ENCODE data around the gene AQP3.
"Not testable (repeated sequence)": the region's sequence is repeated elsewhere in the genome, so short reads cannot be mapped to it uniquely, and the experiment has no call there.

AQP3 gene

GRCh38 chr9:33465096-33465495 lies 17.7 kb upstream of the AQP3 start:
- DNase-seq (ENCODE audit: low spot score): no peak

GRCh38 chr9:33464045-33464636 lies 16.7 kb upstream of the AQP3 start:
- DNase-seq (ENCODE audit: low spot score): no peak

- DNase-seq (ENCODE audit: low spot score): no peak
Observed at GRCh38 chr9:33463151-33463550, 15.8 kb upstream of the AQP3 start.

GRCh38 chr9:33461492-33461891 lies 14.1 kb upstream of the AQP3 start:
- no peak for DNase-seq (ENCODE audit: low spot score)

GRCh38 chr9:33460854-33461253 lies 13.5 kb upstream of the AQP3 start:
- no peak for DNase-seq (ENCODE audit: low spot score)

DNA sequence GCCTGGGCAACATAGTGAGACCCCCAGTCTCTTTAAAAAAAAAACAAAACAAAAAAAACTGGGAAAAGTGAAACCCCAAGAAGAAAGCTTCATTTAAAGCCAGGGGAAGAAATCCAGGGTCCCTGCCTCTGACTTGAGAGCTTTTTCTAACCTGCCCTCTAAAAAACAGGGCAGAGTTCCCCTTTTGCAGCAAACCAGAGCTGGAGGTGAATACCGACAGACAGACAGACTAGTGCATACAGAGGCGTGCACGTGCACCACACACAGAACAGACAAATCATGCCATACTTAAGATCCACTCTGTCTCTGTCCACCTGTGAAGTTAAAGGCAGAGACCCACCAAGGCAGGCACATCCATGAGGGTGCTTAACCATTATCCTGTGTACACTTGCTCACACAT lies 11.7 kb upstream of the AQP3 start:
- no peak for DNase-seq (ENCODE audit: low spot score)

- peak; percentile 67 for DNase-seq (ENCODE audit: low spot score)
Observed at GRCh38 chr9:33458444-33458843, 11.1 kb upstream of the AQP3 start.

DNA sequence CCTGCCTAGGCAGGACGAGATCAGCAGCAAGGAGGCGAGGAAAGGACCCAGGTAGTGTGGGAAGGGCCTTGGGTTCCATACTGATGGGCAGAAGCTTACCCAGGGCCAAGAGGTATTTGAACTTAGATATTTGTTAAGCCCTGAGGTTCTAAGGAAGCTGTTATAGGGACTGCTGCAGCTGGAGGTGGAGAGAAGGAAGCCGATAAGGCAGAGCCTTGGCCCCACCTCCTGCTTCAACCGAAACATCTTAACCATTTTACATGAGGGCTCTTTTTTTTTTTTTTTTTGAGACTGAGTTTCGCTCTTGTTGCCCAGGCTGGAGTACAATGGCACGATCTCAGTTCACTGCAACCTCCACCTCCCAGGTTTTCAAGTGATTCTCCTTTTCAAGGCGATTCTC lies 8.6 kb upstream of the AQP3 start:
- no peak for DNase-seq (ENCODE audit: low spot score)

DNA sequence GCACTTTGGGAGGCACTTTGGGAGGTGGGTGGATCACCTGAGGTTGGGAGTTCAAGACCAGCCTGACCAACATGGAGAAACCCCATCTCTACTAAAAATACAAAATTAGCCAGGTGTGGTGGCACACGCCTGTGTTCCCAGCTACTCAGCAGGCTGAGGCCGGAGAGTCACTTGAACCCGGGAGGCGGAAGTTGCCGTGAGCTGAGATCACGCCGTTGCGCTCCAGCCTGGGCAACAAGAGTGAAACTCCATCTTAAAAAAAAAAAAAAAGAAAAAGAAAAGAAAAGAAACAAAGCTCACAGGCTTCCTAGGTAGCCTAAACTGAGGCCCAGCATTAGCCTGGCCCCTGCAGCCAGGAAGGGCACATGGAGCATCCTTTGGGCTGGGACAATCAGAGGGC lies 8.1 kb upstream of the AQP3 start:
- not testable (repeated sequence) for DNase-seq (ENCODE audit: low spot score)

DNA sequence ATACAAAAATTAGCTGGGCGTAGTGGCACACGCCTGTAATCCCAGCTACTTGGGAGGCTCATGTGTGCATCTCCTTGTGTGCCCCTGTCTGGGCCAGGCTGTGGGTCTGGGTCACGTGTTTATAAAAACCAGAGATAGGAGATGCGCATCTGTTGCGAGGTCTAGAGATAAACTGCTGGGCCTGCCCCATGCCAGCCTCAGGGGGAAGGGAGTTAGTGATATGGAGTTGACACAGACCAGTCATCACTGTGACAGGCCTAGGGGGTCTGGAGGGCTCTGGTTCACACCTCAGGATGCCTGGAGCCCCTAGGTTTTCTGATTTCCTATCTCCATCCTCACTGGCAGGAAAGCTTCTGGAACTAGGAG lies 7.3 kb upstream of the AQP3 start:
- not testable (repeated sequence) for DNase-seq (ENCODE audit: low spot score)

- DNase-seq (ENCODE audit: low spot score): no peak
Observed at GRCh38 chr9:33453999-33454660, 6.7 kb upstream of the AQP3 start.

DNA sequence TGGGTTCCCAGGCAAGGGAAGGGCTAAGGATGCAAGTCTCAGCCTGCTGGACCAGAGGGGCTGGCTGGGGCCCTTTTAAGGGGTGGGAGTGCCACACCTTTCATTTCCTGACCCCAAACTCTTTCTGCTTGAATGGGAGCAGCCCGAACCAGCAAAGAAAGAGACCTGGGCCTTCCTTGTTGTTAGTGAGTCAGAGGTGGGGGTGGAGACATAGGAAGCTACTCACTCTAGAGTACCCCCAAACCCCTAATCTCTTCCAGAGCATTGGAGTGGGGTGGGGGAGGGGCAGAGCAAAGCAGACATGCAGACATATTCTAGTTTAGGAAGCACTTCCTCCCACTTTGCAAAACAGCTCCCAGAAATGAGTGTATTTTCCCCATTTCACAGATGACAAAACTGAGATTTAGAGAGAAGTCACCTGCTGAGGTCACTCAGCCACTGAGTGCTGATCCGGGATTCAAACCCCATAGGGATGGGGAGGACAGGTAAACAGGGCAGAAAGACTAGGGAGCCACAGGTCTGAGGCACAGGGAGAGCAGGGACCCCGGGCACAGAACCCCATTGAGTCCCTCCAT lies 6.0 kb upstream of the AQP3 start:
- no peak for DNase-seq (ENCODE audit: low spot score)

DNA sequence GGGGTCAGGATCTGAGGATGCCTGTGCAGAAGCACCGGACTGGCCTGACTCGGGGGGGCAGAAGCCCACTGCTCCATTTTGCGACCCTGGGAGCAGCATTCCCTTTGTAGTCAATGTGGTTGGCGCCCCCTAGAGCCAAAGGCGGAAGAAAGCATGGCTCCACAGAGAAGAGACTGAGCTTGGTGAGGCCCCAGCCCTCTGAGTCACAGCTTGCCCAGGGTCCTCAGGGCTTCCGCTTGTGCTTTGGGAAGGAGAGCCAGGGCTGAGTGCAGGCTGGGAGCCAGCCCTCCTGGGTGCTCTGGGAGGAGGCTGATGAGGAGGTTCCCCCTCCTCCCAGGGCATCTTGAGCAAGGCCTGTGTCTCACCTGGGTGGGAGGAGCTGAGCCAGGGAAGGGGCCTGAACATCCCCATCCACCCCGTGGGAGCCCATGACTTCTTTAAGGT lies 5.5 kb upstream of the AQP3 start:
- peak; percentile 60 for DNase-seq (ENCODE audit: low spot score)

- no peak for DNase-seq (ENCODE audit: low spot score)
Observed at GRCh38 chr9:33450621-33451146, 3.3 kb upstream of the AQP3 start.

GRCh38 chr9:33449715-33450114 lies 2.3 kb upstream of the AQP3 start:
- DNase-seq (ENCODE audit: low spot score): no peak

DNA sequence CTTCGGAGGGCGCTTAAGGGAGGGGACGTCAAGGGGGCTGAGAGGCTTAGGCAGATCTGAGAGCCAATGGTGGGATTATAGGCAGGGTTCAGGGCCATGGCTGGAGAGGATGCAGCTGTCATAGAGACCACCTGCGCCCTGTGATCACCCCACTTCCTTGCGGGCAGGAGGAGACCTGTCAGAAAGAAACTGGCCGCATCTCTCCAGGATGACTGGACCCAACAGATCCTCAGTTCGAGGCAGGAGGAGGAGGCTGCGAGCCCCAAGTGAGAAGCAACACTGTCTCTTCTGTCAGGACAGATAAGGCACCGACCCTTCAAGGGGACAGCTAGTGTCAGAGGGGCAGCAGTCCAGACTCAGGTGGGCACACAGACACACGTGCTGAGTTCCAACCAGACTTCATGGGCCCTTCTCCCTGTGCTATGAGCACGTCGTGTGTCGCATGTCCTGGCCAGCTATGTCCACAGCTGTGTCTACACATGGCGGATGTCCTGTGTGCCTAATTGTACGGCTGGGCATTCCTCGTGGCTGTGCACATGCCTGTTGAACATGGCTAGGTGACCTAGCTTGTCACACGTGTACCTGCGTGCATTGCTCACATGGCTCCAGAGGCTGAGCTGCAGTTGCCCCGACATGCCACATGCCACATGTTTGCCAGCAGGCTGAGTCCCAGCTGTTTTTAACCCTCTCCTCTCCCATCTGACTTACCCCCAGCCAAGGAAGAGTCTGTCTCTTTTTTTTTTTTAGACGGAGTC lies 583 bp upstream of the AQP3 start:
- no peak for DNase-seq (ENCODE audit: low spot score)

GRCh38 chr9:33446240-33446945 lies 1.0 kb downstream of the AQP3 start:
- no peak for DNase-seq (ENCODE audit: low spot score)

GRCh38 chr9:33445389-33446239 lies 1.8 kb downstream of the AQP3 start:
- no peak for DNase-seq (ENCODE audit: low spot score)

GRCh38 chr9:33443464-33444154 lies 3.8 kb downstream of the AQP3 start:
- DNase-seq (ENCODE audit: low spot score): no peak

DNA sequence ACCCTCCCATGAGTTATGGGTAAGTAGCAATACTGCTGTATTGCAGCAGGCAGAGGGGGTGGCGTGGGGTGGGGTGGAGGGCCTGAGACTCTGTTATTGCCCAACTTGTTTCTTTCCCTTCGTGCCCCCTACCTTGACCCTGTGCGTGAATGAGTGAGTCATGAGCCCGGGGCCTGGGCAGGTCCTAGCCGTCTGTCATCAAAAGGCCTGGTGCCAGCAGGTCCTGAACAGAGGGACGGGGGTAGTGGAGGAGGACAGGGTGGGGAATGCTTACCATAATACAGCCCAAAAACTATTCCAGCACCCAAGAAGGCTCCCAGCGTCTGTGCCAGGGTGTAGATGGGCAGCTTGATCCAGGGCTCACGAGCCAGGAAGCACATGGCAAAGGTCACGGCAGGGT lies 4.3 kb downstream of the AQP3 start:
- no peak for DNase-seq (ENCODE audit: low spot score)

- DNase-seq (ENCODE audit: low spot score): no peak
Observed at GRCh38 chr9:33442125-33442524, 5.3 kb downstream of the AQP3 start.

Measured in LoVo (cell line).